Putamen (tissue), 1 donor: ENCODE data around the gene SARS2.

Experiments used
- DNase-seq: peaks from one replicate; pipeline ENCODE4 v3.0.0-alpha.2; 2016; ENCODE audit warnings: low spot score

Gene SARS2

DNA sequence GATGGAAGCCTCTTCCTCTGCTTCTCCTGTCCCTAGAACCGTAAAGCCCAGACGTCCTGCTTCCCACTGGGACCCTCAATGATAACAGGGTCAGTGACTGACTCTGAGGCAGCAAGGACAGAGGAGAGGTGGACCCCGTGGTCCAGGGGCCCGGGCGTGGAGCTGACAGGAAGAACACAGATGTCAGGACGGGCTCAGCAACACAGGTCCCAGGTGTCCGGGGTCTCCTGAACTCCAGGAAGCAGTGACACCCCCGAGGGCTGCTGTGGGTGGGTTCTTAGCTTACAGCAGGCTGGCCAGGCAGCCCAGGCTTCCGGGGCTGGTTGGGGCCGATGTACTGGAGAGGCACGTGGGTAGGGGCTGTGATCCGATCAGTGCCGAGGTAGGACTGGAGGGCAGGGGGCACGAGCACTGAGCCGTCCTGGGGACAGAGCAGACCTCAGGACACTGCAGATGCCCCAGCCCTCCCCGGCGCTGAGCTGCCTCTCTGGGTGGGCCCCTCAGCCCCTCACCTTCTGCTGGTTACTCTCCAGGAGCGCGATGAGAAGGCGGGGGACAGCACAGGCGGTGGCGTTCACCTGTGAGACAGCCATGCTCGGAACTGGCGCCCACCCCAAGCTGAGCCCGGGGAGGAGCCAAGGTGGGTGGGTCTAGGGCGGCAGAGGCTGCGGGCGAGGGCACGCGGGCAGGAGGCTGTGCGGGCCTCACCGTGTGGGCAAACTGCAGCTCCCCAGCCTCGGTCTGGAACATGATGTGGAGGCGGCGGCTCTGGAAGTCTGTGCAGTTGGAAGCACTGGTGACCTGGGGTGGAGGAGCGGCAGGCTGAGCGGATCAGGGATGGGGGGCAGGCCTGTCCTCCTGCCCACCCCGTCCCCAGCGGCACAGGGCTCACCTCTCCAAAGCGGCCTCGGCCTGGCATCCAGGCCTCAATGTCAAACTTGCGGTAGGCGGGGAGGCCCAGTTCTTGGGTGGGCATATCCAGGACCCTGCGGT lies 14.9 kb downstream of the SARS2 start:
- no peak for DNase-seq

GRCh38 chr19:38913958-38914357 lies 16.6 kb downstream of the SARS2 start:
- DNase-seq = no peak

- no peak for DNase-seq
These were observed 17.7 kb downstream of the SARS2 start for GRCh38 chr19:38912600-38913514.

GRCh38 chr19:38911388-38912001 lies 19.1 kb downstream of the SARS2 start:
- DNase-seq = no peak

GRCh38 chr19:38910488-38910887 lies 20.1 kb downstream of the SARS2 start:
- no peak for DNase-seq

DNA sequence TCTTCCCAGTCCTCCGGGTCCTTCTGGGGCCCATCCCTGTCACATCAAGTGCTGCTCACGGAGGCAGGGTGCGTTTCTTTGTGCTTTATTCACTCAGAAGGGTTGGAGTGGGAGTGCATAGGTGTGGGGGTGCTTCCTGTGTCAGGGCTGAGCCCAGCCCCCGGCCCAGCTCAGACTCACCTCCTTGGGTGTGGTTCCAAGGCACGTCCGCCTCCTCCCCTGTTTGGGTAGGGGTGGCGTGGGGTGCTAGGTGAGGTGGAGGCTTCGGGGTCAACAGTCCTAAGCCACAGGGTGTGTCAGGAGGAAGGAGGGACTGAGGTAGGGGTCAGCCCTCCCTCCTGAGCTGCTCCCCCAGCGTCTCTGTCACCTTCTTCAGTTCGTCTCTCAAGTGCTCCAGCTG lies 21.7 kb downstream of the SARS2 start:
- DNase-seq = peak; percentile 53

DNA sequence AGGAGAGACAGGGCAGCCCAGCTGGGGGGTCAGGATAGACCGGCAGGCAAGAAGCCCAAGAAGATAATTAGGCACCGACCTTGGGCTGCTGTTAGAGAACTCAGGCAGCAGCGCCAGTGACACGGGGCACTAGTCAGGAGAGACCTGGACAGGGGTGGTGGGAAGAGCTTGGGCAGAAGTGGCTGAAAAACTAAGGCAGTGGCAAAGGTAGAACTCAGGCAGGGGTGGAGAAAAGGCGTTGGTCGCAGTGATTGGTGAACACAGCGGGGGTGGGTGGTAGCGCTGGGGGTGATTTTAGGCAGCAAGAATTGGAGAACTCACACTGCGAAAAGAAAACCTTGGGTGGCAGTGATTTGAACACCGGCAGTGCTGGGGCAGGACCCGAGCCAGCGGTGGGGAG lies 22.9 kb downstream of the SARS2 start:
- no peak for DNase-seq

GRCh38 chr19:38907227-38907626 lies 23.3 kb downstream of the SARS2 start:
- no peak for DNase-seq

DNA sequence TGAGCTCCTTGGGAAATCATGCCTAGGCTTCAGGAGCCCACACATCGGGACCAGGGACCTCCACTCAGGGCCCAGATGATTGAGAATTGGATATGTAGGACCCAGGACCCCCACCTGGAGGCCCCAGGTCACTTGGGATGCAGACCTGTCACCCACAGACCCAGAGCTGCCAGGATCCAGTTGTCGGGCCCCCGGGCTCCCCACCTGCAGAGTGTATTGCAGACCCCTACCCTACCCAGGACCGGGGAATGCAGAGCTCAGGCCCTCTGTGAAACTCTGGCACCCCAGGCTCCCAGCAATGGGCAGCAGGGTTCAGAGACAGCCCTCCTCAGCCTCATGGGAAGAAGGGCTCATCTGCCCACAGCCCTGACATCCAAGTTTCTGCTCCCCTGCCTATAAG lies 24.9 kb downstream of the SARS2 start:
- no peak for DNase-seq

DNA sequence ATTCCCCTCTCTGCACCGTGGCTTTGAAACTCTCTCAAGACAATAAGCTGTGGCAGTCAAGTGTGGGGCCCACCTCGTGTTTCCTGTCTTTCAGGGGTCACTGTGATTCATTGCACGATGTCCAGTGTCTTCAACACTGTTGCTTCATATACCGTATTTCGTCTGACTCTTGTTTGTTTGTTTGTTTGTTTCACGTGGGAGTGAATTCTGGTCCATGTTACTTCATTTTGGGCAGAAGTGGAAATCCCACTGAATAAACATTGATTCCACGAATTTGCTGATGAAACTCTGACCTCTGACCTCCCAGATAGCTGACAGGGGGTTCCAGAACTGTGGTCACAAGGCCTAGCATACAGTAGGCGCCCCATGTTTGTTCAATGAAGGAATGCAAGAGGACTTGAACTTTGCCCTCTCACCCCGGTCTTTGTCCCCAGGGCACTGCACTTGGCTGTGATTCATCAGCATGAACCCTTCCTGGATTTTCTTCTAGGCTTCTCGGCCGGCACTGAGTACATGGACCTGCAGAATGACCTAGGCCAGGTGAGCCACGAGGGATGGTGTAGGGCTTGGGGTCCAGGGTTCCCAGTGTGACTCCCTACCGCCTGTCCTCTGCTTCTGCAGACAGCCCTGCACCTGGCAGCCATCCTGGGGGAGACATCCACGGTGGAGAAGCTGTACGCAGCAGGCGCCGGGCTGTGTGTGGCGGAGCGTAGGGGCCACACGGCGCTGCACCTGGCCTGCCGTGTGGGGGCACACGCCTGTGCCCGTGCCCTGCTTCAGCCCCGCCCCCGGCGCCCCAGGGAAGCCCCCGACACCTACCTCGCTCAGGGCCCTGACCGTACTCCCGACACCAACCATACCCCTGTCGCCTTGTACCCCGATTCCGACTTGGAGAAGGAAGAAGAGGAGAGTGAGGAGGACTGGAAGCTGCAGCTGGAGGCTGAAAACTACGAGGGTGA lies 25.7 kb downstream of the SARS2 start:
- no peak for DNase-seq

DNA sequence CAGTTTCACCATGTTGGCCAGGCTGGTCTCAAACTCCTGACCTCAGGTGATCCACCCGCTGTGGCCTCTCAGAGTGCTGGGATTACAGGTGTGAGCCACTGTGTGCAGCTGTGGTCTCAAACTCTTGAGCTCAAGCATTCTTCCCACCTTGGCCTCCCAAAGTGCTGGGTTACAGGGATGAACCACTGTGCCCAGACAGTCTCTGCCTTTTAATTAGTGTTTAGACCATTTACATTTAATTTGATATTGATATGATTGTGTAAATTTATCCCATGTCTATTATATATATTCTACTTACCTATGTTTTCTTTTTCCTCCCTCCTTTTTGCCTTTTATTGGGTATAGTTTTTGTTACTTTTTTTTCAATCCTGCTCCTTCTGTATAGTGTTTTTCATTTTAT lies 28.9 kb downstream of the SARS2 start:
- DNase-seq = no peak

DNA sequence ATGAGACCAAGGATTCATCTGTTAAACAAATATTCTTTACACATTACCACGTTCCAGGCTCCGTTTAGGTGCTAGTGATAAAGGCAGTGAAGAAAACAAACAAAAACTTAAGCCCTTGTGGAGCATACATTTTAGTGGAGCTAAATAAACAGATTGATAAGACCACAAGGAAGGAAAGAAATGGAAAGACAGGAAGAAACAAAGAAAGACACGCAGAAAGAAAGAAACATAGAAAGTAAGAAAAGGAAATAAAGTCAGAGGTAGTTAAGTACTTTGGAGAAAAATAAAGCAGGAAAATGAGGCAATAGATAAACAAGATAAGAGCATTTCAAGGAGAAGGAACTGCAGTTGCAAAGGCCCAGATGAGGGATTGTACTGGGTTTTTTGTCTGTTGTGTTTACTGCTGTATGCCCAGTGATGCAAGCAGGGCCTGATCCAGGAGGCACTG lies 29.8 kb downstream of the SARS2 start:
- DNase-seq = no peak

- no peak for DNase-seq
These were observed 30.3 kb downstream of the SARS2 start for GRCh38 chr19:38900202-38900629.

GRCh38 chr19:38899447-38900201 lies 30.9 kb downstream of the SARS2 start, which contains the start of the genes NFKBIB and SIRT2:
TSS of gene NFKBIB (plus strand) at chr19:38899969. CDS start at chr19:38900033, 64 bp downstream.
TSS of gene SIRT2 (minus strand) at chr19:38899618. CDS start at chr19:38899521, 97 bp downstream.
- peak; percentile 100 for DNase-seq

GRCh38 chr19:38898788-38899446 lies 31.6 kb downstream of the SARS2 start:
- DNase-seq = no peak

DNA sequence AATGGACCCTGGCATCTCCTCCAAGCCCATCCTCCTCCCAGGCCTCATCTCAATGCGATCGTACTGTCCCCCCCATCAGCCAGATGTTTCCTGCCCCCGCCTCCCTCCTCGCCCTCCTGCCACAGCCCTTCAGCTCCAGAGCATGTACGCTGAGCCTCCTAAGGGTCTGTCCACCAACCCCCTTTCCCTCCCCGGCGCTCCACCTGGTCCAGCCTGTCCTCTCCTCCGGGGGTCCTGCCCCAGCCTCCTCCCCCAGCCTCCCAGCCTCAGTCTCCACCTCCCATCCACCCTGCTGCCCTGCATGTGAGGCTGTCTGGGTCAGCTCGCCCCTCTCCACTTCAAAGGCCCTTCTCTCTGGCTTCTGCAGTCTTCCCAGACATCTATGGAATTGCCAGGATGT lies 35.6 kb downstream of the SARS2 start:
- DNase-seq = no peak

DNA sequence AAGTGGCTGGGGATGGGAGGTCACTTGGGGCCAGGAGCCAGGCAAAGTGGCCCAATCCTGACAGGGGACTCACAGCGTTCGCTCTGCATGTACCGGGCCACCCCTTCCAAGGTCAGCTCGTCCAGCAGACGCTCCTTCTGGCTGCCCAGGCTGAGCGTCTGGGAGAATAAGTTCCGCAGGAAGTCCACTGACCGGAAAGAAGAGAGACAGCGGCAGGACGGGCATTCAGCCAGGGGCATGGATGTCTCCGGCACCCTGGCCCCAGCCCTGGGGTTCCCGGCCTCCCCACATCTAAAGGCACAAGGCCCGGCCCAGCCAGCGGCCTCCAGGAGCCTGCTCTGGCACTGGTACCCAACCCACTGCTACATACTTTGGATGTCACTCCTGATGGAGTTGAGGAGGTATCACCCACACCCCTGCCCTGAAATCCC lies 37.2 kb downstream of the SARS2 start:
- no peak for DNase-seq

DNA sequence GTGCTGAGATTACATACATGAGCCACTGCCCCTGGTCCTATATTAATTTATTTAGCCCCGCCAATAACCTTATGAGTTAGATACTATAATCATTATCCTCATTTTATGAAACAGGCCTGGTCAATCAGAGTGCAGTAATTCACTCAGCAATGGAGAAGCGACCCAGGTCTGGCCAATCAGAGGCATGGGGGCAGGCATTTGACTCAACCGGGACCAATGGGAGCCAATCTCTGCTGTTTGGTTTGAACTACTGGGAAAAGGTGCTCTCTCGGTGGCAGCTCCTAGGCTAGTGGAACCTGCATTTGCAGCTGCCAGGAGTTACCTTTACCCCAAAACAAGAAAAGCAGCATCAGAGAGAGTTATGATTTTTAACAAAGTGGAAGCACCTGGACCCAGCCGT lies 37.7 kb downstream of the SARS2 start:
- DNase-seq = no peak

GRCh38 chr19:38891771-38892170 lies 38.8 kb downstream of the SARS2 start:
- peak; percentile 83 for DNase-seq
